Heart left ventricle (tissue), 16 donors: ENCODE data around the gene MARCHF10. TPM values are rescaled to one million over a fixed set of nuclear protein-coding genes. Genes with fewer than 3 reads are reported as not detected.
A peak's percentile ranks its signal among the peaks of the same experiment; 100 is the strongest.

Experiments
- ATAC-seq, 4 donors: fragments of 200-7000 bp; cut with Tn5 transposase; one replicate each; pipeline ENCODE4 v1.9.1; 2020 to 2022; ENCODE audit warnings: moderate library complexity in 4 of 4, mild to moderate bottlenecking in 3 of 4, moderate number of reproducible peaks in 1 of 4
- DNase-seq, 5 donors: peaks; one replicate each; pipeline ENCODE4 v3.0.0-alpha.2; 2020
- H3K27ac ChIP-seq, 12 donors: fragments of 200-600 bp; sonication (generic) in 4 of 12; one replicate each; pipeline versions ENCODE4 v1.5.0 to v1.8.0; 2016 to 2022; ENCODE audit warnings: mild to moderate bottlenecking in 2 of 12
- H3K27me3 ChIP-seq, 9 donors: fragments of 200-600 bp; sonication (generic) in 2 of 9; one replicate each; pipeline versions ENCODE4 v1.5.1 to v1.8.0; 2016 to 2022; ENCODE audit warnings: mild to moderate bottlenecking in 3 of 9
- H3K36me3 ChIP-seq, 9 donors: fragments of 200-600 bp; sonication (generic) in 2 of 9; one replicate each; pipeline versions ENCODE4 v1.5.0 to v1.8.0; 2018 to 2022; ENCODE audit warnings: mild to moderate bottlenecking in 2 of 9
- H3K4me1 ChIP-seq, 12 donors: fragments of 200-600 bp; sonication (generic) in 4 of 12; one replicate each; pipeline versions ENCODE4 v1.5.0 to v1.8.0; 2016 to 2022; ENCODE audit warnings: mild to moderate bottlenecking in 3 of 12
- H3K4me3 ChIP-seq, 12 donors: fragments of 200-600 bp; sonication (generic) in 4 of 12; one replicate each; pipeline versions ENCODE4 v1.5.0 to v1.8.0; 2017 to 2022; ENCODE audit warnings: mild to moderate bottlenecking in 9 of 12, moderate library complexity in 4 of 12
- H3K9me3 ChIP-seq, 12 donors: fragments of 200-600 bp; sonication (generic) in 4 of 12; one replicate each; pipeline versions ENCODE4 v1.5.0 to v1.8.0; 2016 to 2022; ENCODE audit warnings: mild to moderate bottlenecking in 1 of 12
- POLR2A ChIP-seq, 2 donors: fragments of 450-650 bp; IDR thresholded peaks; one replicate each; pipeline ENCODE4 v1.6.1; 2017; ENCODE audit warnings: antibody characterized with exemption in 2 of 2, mild to moderate bottlenecking in 2 of 2, moderate library complexity in 2 of 2
- WGBS, 4 donors: extraction: QIAGEN DNeasy Blood & Tissue Kit in 2 of 4; methylation state at CpG; one replicate each; pipeline versions ENCODE4 v1.1.5 to v1.1.7; 2013 to 2018; 5-methylcytosine and 5-hydroxymethylcytosine counted together
- intact Hi-C, 10 donors: fragments of 100-400 bp; cut with DNase I; formaldehyde crosslinking; loops; one replicate each; pipeline versions ENCODE4 v1.11.1 to v1.14.2; 2022
- polyA plus RNA-seq, 2 donors: library from polyadenylated mRNA; stranded (reverse); fragments of 200-250 nt; gene quantifications; one replicate each; pipeline ENCODE4 v1.2.3, GENCODE V29; 2013
- total RNA-seq, 9 donors: library from RNA; depleted of rRNA in 2 of 9; stranded (reverse); fragments of >200 nt in 2 of 9; fragmentation: NEBNext Ultra II Directional in 3 of 9; extraction: Animal tissue kit (Norgen Biotek cat#: 25700) in 3 of 9; gene quantifications; one replicate each; pipeline versions ENCODE4 v1.1.0 to v1.2.4, GENCODE V29; 2016 to 2023
- TF ChIP-seq, protein P1 (sequence below), 12 donors: fragments of 200-600 bp; sonication (generic) in 4 of 12; IDR thresholded peaks; one replicate each; pipeline versions ENCODE4 v1.5.0 to v1.8.0; 2018 to 2022; ENCODE audit warnings: antibody characterized with exemption in 12 of 12, mild to moderate bottlenecking in 5 of 12
- donor health status: ischemic (EF 13 %, LVEDD 7.1; RV severe dilation, severe dysfunction).
- donor health status: healthy with polysubstance abuse.
- donor health status: DM: no; HTN: yes; CAD: no.
- donor health status: DM: no; HTN: no; CAD: no.
- donor health status: ischemic (EF 25% LVEDD 6.9; RV normal size, moderate dysfunction).
- donor health status: ischemic (EF 25% LVEDD 5.7; RV mildly dilated, moderate dysfunction).
- donor health status: healthy.
- donor health status: DM: yes; HTN: yes; CAD: no.
- donor health status: ischemic (EF 35%, LVEDD 5.7; RV mildly dilated, moderate dysfunction).
- donor health status: nonischemic (EF 11% LVEDD 7.7; RV severe dilation, severe dysfunction).
- donor health status: DM: yes; HTN: yes; CAD: no.
- donor health status: PGD.
- donor health status: ischemic (EF 29% LVEDD 5.4; RV normal size, mild dysfunction).
- donor health status: nonischemic (EF 23%, LVEDD 6.1; RV moderate dilation, normal function).

Gene MARCHF10
- total and polyA plus RNA-seq, 11 donors = not detected

DNA sequence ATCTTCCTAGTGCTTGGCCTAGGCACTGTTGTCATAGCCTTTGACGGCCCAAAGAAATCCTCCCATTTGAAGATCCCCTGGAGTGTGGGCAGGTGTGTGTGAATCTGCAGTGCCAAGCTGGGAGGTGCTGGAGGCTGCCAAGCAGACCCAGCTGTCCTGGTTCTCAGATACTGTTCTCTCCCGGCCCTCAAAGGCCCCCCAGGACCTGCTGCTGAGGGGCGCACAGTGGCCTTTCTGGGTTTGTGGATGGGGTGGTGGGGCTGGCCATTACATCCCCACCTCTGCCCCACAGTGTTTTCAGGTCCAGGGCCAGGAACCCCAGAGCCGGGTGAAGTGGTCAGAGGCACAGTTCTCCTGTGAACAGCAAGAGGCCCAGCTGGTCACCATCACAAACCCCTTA, 120.1 kb downstream of the MARCHF10 start:
- WGBS, 4 donors = 81 to 92% (median 87%) methylated on average over 2 to 4 of the region's 4 CpGs
- no peak for TF ChIP-seq POLR2A (IDR thresholded peaks at IDR 0.05)
- TF ChIP-seq, protein P1, sequence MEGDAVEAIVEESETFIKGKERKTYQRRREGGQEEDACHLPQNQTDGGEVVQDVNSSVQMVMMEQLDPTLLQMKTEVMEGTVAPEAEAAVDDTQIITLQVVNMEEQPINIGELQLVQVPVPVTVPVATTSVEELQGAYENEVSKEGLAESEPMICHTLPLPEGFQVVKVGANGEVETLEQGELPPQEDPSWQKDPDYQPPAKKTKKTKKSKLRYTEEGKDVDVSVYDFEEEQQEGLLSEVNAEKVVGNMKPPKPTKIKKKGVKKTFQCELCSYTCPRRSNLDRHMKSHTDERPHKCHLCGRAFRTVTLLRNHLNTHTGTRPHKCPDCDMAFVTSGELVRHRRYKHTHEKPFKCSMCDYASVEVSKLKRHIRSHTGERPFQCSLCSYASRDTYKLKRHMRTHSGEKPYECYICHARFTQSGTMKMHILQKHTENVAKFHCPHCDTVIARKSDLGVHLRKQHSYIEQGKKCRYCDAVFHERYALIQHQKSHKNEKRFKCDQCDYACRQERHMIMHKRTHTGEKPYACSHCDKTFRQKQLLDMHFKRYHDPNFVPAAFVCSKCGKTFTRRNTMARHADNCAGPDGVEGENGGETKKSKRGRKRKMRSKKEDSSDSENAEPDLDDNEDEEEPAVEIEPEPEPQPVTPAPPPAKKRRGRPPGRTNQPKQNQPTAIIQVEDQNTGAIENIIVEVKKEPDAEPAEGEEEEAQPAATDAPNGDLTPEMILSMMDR (IDR thresholded peaks at IDR 0.05) = no peak
- peaks cover 0 to 72% (median 6%) of the 10 kb centered on the region in 9 donors for H3K36me3 ChIP-seq
- no peaks in the 10 kb centered on the region for H3K27me3 ChIP-seq
- no peak overlapping the region for H3K27ac ChIP-seq
- intact Hi-C loops = no loop called here
- no peak overlapping the region for H3K4me3 ChIP-seq
- no peak for DNase-seq
- ATAC-seq = no peak
- no peaks in the 10 kb centered on the region for H3K9me3 ChIP-seq
- peaks cover 0 to 3% (median 0%) of the 10 kb centered on the region in 12 donors for H3K4me1 ChIP-seq

DNA sequence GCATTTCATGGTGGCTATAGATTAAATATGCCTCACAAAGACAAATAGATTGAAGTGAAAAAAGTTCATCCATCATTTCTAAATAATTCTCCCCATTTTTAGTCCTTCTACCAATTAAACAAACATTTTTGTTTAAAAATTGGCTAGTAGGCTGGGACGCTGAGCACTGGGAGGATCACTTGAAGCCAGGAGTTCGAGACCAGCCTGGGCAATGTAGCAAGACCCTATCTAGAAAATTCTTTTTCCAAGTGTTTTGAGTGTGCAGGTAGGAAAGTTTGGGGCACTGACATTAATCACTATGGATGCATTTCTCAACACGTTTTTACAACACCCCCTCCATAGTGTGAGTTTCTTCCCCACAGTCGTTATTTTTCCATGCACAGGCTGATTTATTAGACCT, 123.9 kb downstream of the MARCHF10 start:
- DNase-seq (no peak), ATAC-seq (no peak)
- intact Hi-C loops = no loop called here
- H3K9me3 ChIP-seq = no peaks in the 10 kb centered on the region
- no peak overlapping the region for H3K27ac ChIP-seq
- H3K36me3 ChIP-seq = peaks cover 0 to 71% (median 13%) of the 10 kb centered on the region in 9 donors
- H3K4me1 ChIP-seq = no peaks in the 10 kb centered on the region
- no peak for TF ChIP-seq POLR2A (IDR thresholded peaks at IDR 0.05)
- TF ChIP-seq, protein P1 (IDR thresholded peaks at IDR 0.05) = no peak
- H3K27me3 ChIP-seq = no peaks in the 10 kb centered on the region
- no peak overlapping the region for H3K4me3 ChIP-seq
- WGBS, 4 donors = 93 to 95% (median 94%) methylated on average over 4 of the region's 4 CpGs

DNA sequence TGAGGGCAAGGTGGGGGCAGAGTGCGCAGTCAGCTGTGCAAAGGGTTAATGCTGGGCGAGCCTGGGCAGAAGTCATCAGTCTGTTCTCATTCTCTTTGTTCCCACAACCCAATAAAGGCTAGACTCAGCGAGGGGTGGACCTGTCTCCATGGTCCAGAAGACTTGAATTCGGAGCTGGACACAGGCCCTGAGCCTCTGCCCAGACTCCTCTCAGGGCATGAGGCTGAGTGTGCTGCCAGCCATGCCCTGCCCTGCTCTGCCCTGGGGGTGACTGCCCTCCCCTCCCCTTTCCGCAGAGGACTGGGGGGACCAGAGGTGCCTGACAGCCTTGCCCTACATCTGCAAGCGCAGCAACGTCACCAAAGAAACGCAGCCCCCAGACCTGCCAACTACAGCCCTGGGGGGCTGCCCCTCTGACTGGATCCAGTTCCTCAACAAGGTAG, 126.2 kb downstream of the MARCHF10 start:
- no peaks in the 10 kb centered on the region for H3K9me3 ChIP-seq
- H3K4me1 ChIP-seq = no peaks in the 10 kb centered on the region
- H3K4me3 ChIP-seq = no peak overlapping the region
- 91 to 97% (median 96%) methylated on average over 4 to 8 of the region's 8 CpGs for whole genome bisulfite sequencing, 4 donors
- DNase-seq = peak in 1 of 5 donors; percentile 15
- no peak overlapping the region for H3K27ac ChIP-seq
- intact Hi-C loops = no loop called here
- peaks cover 0 to 67% (median 13%) of the 10 kb centered on the region in 9 donors for H3K36me3 ChIP-seq
- TF ChIP-seq POLR2A (IDR thresholded peaks at IDR 0.05) = no peak
- TF ChIP-seq, protein P1 (IDR thresholded peaks at IDR 0.05) = no peak
- peak in 1 of 4 donors; percentile 18 for ATAC-seq
- no peaks in the 10 kb centered on the region for H3K27me3 ChIP-seq

- DNase-seq = peak in 1 of 5 donors; percentile 43
- Histone ChIP-seq H3K9me3 (no peaks in the 10 kb centered on the region), H3K4me1 (no peaks in the 10 kb centered on the region), H3K36me3 (peaks cover 0 to 67% (median 13%) of the 10 kb centered on the region in 9 donors), H3K4me3 (no peak overlapping the region), H3K27me3 (no peaks in the 10 kb centered on the region), H3K27ac (no peak overlapping the region)
- no peak for TF ChIP-seq POLR2A (IDR thresholded peaks at IDR 0.05)
- TF ChIP-seq, protein P1 (IDR thresholded peaks at IDR 0.05) = no peak
- intact Hi-C loops = no loop called here
- no peak for ATAC-seq
- WGBS, 4 donors = 93 to 97% (median 95%) methylated on average over 14 to 17 of the region's 17 CpGs
Measured at GRCh38 chr17:62681061-62681938, 126.8 kb downstream of the MARCHF10 start.
